GM11168 (cell line): ENCODE results near the gene ITGA1.

ENCODE experiments used
- in situ Hi-C: fragments of 300-500 bp; cut with MboI; formaldehyde crosslinking; loops from one replicate; pipeline ENCODE4 v1.12.0; 2022; ENCODE audit warnings: low sequenced_read_pairs; ENCODE audit not compliant: unreplicated experiment

The ITGA1 gene

DNA sequence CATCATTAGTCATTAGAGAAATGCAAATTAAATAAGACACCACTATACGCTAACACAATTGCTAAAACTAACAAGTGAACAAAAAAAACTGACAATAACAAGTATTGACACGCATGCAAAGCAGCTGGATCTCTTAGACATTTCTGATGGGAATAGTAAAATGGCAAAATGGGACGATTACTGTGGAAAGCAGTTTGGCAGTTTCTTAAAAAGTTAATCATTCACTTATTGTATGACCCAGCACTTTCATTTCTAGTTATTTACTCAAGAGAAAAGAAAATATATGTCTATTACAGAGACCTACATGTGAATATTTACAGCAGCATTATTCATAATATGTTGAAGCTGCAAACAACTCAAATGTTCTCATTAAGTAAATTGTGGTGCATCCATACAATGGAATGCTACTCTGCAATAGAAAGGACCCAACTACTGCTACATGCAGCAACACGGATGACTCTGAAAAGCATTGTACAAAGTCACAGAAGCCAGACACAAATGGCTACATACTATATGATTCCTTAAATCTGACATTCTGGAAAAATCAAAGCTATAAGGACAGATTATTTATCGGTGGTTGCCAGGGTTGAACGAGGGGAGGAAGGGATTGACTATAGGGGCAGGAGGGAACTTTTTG is 104.6 kb downstream of the ITGA1 start:
- in situ Hi-C loops: no loop called here

DNA sequence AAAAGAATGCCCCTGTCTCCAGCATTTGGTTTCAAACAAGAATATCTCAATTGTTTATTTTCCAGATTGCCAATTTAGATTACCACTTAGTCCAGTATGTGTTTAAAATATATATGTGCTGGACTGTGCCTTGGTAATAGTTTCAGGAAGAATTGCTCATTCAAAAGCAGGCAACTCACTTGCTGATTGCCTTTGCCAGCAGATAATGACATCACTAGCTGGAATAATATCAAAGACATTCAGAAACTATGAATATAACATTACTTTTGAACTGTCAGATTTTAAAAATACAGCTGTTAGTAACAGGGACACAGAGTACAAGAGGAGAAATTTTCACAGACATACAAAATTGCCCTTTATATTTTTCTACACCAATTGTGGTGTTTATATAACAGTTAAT is 105.4 kb downstream of the ITGA1 start:
- in situ Hi-C loops: no loop called here

DNA sequence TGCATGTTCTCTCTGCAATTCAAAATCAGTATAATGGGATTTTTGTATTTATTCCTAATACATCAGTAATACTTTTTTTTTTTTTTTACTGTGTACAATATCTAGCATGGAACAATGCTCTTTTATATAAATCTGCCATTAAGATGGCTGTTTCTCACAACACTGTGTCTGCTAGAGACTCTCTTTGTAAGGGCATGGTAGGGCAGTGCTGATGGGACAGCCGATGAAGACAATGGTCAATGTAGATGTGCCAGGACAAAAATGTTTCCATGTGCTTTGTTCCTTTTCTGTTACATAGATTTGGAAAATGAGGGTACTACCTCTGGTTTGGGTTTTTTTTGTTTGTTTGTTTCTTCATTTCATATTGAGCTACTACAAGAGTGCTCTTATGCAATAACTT is 106.1 kb downstream of the ITGA1 start:
- in situ Hi-C loops: no loop called here

DNA sequence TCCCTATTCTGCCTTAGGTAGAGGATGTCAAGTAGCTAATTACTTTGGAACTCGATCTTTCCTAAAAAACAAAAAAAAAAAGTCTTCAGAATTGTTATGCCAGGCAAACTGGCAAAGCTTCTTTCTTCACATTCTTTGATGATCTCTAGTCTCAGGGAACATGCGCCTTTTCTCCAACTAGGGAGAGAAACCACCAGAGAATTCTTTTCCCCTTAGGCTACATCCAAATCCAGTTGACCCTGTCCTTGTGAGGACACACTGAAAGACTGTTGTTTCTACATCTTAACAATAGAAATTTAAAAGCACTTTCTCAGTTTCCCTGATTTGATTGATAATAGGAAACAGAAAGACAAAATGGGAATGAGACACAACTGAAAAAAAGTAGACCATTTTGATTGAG is 106.7 kb downstream of the ITGA1 start:
- in situ Hi-C loops: no loop called here

DNA sequence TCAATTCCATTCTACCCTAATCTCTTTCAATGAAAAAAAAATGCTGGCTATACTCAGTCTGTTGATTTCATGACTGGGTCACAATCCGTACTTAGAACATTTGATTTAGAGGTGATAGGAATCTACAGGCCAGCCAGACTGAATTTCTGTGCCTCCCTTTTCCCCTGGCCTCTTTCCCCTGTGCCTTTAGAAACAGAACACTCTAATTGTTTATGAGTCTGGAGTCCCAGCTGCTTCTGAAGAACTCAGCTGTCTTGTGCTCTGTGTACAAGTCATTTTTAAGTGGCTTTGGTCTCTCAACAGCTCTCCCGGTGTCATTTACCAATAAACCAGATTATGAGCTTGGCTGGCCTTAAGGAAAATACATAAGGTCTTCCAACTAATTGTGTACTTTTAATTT is 107.4 kb downstream of the ITGA1 start:
- in situ Hi-C loops: no loop called here

DNA sequence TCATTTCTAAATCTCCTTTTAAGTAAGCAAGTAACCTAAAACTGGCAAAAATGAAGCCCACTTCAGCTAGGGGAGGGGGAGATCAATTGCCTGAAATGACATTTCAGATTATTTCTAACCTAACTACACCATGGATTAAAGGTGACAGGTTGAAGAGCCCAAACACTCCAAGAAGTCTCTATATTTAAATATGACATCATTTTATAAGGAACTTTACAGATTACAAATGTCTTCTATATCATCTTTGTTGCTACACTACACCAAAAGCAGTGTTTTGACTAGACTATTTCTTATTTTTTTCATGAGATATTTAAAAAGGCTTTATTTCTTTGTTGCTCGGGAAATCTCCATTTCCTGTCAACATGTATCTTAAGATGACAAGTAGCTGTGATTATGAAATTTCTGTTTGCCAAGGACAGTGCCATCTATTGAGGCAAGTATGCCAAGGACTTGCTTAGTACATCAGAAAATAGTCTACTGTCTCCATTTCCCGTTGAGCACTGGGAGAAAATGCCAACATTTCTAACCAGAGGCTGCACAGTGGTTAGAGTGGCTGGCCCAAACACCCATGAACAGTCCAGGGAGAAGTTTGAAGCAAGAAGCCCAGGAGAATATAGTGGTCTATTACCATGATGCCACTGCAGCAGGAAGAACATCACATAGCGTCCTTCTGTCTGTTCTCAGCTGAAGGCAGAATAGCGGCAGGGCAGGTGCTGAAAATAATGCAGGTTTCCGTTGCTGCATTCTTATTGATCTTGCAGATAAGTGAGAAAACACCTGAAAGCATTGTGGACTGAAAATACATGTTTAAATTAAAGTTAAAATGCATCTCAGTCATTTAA is 108.1 kb downstream of the ITGA1 start:
- in situ Hi-C loops: no loop called here

DNA sequence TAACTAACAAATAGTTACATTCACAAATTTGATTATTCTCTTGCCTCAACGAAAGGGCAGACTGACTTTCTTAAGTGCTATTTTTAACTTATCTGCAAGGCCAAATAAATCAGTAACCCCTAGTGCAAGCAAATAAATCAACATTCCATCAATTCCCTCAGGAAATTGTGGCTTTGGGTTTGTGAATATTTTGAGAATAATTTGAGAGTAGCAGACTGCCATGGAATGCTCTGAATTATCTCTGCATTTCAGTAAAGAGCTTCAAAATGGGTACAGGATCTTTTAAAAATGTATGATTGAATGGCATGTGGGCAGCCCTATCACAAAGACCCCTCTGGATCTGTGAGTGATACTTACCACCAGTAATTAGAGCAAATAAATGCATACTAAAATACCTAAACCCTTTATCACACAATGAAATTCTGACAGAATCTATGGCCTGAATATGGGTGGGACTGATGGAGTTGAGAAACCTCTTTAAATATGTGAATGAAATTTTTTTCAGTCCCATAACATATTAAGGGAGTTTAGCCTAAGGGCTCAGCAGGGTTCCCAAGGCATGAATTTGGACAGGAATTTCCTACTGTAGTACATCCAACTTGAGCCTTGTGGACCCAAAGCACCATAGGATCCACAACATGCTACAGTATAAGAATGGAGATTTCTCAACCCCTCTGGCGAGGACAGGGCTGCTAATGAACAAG is 109.0 kb downstream of the ITGA1 start:
- in situ Hi-C loops: no loop called here

DNA sequence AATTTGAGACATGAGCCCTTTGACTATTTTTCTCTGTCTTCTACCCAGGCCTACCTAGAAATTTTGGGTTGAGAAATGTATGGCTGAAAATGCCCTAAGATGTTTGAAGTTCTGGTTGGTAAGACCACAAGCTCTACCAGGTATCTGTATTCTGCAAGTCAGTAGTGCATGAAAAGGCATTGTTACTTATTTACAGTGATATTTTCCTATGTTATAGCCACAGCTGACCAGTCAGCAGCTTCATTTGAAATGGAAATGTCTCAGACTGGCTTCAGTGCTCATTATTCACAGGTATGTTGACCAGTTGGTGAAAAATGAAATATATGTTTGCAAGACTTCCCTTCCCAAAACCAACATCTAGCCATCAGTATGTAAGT is 109.5 kb downstream of the ITGA1 start:
- in situ Hi-C loops: no loop called here

DNA sequence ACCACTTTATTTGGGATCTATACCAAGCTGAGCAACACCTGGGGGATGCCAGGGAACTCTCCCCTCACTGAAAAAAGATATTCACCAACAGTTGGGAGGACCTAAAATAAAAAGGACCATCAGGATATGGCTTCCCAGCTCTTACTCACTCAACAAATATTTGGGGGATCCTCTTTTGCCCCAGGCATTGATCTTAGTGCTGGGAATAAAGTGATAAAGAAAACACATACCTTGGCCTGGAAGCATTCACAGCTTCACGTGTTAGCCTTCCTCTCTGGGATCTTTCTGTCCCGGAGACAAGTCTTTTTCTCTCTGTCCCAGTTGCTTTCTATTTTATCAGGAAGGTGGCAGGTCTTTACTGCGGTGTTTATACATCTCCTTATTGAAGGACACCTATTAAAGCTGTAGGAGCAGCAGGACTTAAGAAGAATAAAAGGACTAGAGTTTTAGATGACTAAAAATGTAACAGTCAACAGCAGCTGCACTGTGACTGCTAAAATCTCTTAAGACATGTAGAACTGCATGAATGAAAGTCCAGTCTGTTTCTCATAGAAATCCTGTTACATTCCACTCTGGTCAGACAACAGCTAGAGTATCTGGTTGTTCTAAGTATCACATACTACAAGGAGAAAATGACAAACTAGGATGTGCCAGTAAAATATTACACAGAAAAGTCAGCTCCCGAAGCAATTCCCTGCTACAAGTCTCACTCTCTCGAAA is 111.4 kb downstream of the ITGA1 start:
- in situ Hi-C loops: no loop called here

DNA sequence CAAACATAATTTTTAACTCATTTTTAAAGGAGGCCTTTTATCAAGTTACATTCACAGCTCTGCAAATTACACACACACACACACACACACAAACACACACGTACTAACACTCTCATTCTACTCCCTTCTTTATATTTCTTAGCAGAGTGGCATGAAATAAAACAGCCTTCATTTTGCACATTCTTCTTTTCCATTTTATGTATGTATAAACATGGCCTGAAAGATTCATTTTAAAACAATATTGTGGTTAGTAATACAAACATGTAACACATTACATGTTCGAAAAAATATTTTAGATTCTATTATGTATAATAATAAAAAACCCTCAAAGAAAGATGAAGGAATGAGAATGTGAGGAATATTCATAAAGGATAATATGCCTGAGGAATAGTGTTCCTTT is 115.4 kb downstream of the ITGA1 start:
- in situ Hi-C loops: no loop called here

DNA sequence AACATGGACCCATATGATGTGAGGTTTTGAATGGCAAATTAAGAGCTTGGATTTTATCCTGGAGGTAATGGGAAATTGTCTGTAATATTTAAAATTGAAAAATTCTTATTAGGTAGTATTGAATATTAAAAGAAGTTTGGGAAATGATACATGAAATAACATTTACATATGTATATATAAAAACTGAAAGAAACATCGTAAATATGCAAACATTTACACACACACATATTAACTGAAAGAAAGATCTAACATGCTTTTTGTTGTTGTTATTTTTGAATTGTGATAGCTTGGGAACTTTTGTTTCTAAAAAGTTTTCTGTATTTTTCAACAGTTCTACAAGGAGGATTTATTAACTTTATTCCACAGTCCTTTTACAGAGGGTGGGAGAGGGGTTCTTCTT is 118.6 kb downstream of the ITGA1 start:
- in situ Hi-C loops: no loop called here

DNA sequence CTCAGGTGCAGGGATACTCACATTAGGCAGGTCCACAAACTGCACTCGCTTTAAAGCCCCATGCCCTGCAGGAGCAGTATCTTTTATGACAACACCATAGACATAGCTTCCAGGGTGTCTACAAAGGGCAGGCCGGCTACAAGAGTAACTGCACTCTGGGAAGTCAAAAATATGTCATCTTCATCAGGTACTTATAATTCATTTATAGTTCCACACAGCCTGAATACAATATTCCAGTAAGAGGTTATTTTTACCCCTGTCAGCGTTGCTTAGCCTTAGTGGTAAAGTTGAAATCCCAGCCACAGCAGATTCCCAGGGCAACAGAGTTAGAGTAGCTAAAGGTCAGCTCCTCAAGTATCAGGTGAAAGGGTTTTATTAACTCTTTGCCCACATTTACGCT is 119.1 kb downstream of the ITGA1 start:
- in situ Hi-C loops: no loop called here

DNA sequence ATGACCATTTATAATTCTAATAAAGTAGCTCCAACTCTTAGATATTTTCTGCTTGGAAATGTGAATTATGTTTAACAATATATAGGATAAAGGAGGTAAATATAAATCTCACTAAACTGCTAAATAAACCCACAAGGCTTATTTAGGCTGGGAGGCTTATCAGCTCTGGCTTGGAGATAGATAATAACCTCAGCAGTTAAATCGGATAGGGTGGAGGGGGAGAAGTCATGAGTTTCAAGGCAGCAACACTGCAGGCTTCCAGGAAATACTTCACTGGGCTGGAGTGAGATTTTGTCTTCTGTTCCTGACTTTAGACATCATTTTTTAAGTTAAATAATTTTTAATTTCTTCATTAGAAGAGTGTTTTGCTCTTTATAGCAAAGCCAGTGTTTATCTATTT is 121.5 kb downstream of the ITGA1 start:
- in situ Hi-C loops: no loop called here

DNA sequence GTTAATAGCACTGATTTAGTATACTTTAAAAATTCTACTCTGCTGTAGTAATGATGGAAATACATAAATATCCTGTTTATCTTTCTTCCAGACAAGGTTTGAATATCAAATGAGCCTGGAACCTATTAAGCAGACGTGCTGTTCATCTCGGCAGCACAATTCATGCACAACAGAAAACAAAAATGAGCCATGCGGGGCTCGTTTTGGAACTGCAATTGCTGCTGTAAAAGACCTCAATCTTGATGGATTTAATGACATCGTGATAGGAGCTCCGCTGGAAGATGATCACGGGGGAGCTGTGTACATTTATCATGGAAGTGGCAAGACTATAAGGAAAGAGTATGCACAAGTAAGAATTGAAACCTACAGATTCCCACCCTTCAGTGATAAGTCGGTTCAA is 122.4 kb downstream of the ITGA1 start:
- in situ Hi-C loops: no loop called here

DNA sequence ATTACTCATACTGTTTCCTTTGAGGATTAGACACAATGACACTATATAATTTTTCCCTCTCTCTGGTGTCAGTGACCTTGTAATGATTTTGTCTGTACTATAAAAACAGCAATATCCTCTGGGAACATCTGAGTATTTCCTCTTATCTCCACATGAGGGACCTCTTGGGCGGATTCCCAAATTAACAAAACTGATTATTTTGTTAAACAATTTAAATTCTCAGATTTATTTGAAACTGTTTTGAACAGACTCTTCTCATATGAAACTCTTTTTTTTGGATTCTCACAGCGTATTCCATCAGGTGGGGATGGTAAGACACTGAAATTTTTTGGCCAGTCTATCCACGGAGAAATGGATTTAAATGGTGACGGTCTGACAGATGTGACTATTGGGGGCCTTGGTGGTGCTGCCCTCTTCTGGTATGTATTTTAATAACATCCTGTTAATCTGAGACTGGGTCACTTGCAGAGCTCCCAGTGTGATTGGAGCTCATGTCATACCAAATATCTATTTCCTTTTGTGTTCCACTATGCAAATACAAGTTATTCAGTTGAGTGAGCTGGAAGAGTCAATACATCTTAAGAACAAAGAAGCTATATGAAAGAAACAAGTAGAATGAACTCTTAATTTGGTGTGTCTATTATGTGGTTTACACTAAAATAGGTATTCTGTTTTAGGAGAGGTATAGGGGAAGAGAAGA is 127.6 kb downstream of the ITGA1 start:
- in situ Hi-C loops: no loop called here

DNA sequence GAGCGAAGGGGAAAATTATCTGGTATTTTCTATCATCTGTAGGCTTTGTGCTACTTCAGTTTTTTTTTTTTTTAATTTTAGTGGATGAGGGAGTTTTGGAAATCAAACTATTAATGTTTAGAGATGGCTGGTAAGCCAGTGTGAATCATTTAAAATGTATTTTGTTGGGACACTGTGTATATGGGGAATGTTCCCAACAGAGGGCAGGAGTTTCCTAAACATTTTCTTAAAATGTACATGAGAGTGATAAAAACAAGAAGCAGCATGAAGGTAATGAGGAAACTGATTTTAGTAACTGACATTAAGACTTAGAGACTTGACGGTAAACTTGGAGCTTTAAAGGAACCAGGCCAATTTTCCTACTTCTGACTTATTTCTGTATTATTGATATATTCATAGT is 133.2 kb downstream of the ITGA1 start:
- in situ Hi-C loops: no loop called here

DNA sequence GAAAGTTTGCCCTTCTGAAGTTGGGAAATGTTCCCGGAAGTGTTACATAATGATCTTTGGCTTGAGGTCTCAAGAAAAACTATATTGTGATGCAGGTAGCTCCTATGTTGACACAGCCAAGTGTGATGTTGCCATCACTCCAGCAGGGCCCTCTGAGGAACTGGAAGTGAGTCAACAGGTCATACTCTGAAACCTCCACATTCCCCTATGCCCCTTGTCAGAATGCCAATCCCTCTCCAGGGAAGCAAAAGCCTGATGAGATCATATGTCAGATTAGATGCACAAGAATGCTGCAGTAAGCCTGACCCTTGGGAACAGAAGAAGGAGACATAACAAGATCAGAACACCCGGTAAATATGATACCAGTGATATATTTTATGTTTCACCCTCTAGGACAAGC is 134.7 kb downstream of the ITGA1 start:
- in situ Hi-C loops: no loop called here

DNA sequence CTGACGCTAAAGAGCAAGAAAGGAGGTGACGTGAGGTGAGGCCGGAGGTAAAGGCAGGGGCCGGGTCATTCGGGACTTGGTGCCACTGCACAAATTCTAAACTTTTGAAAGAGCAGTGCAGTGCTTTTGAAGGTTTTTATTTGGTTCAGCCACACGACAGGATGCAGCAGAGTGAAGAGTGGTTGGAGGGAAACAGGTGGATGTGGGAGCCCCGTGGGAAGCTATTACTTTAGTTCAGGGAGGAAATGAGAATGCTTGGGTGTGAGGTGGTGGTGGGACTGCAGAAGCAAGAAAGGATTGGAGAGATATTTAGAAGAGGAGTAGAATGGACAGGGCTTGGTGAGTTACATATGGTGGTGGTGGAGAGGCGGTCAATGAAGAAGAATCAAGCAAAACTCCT is 136.7 kb downstream of the ITGA1 start:
- in situ Hi-C loops: no loop called here

DNA sequence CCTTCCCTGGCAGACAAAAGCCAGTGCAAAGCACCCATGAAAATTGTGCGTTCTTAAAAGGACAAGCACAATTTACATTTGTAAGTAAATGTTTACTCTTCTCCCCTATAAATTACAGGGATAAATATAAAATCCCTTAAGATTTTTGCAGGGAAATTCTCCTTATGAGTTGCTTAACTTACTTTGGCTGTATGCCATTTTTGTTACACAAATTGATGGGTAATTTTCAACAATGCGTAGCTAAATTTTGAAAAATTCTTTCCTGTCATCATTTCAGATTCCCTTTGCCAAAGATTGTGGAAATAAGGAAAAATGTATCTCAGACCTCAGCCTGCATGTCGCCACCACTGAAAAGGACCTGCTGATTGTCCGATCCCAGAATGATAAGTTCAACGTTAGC is 137.3 kb downstream of the ITGA1 start:
- in situ Hi-C loops: no loop called here

DNA sequence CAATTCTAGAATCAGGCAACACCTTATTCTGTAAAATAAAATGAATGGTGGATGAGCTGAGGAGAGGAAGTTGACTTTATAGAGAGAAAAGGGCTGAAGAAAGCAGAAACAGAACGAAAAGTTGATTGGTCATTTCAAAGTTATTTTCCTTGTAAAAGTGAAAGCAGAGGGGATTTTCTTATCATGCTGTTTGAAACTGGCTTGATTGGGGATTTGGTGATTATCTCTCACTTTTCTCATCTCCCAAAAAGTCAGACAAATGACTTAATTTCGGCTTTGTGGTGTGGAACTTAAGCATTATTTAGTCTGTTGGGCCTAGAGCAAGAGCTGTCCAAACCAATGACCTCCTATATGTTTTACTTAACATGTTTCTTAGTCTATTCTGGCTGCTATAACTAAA is 141.0 kb downstream of the ITGA1 start:
- in situ Hi-C loops: no loop called here
